Spinal cord (tissue), 10 donors: Measurements from ENCODE around the gene HINT3. TPM values are rescaled to one million over a fixed set of nuclear protein-coding genes. Genes with fewer than 3 reads are reported as not detected.
"Not testable (repeated sequence)": the region's sequence is repeated elsewhere in the genome, so short reads cannot be mapped to it uniquely, and the experiment has no call there.

Source experiments
- DNase-seq, 6 donors: peaks; one replicate each; pipeline versions ENCODE4 v3.0.0 to v3.0.0-alpha.2; 2013 to 2015; ENCODE audit warnings: low spot score in 6 of 6, low read depth in 4 of 6
- H3K27ac ChIP-seq: one replicate; pipeline ENCODE4 v1.5.1; 2013; ENCODE audit warnings: low read depth, low read length, control low read depth
- H3K27me3 ChIP-seq: one replicate; pipeline ENCODE4 v1.6.1; 2013; ENCODE audit warnings: low read length; ENCODE audit not compliant: control insufficient read depth, insufficient read depth
- H3K36me3 ChIP-seq: one replicate; pipeline ENCODE4 v1.6.1; 2013; ENCODE audit warnings: low read length; ENCODE audit not compliant: control insufficient read depth, insufficient read depth
- H3K4me1 ChIP-seq: one replicate; pipeline ENCODE4 v1.6.1; 2013; ENCODE audit warnings: low read length; ENCODE audit not compliant: control insufficient read depth, insufficient read depth
- H3K4me3 ChIP-seq: one replicate; pipeline ENCODE4 v1.5.1; 2013; ENCODE audit warnings: low read depth, low read length, control low read depth
- H3K9me3 ChIP-seq: one replicate; pipeline ENCODE4 v1.6.1; 2013; ENCODE audit warnings: low read length; ENCODE audit not compliant: control insufficient read depth, insufficient read depth
- WGBS: methylation state at CpG from one replicate; pipeline ENCODE4 v1.1.5; 2013; ENCODE audit warnings: missing lambda C conversion rate; ENCODE audit not compliant: insufficient coverage; 5-methylcytosine and 5-hydroxymethylcytosine counted together
- polyA plus RNA-seq, 2 donors: library from polyadenylated mRNA; unstranded; fragments of 120-200 nt; gene quantifications; one replicate each; pipeline ENCODE4 v1.2.1, GENCODE V29; 2013; ENCODE audit not compliant: insufficient read length in 2 of 2
- total RNA-seq, 2 donors: library from RNA; depleted of rRNA in 1 of 2; stranded (reverse); fragments of 120-200 nt in 1 of 2; fragments of >200 nt in 1 of 2; gene quantifications; one replicate each; pipeline versions ENCODE4 v1.2.3 to v1.2.4, GENCODE V29; 2013 to 2014
- donor health status: healthy.

The HINT3 gene
- total and polyA plus RNA-seq, 4 donors = 32.6 to 75.0 (median 58.4) TPM

DNA sequence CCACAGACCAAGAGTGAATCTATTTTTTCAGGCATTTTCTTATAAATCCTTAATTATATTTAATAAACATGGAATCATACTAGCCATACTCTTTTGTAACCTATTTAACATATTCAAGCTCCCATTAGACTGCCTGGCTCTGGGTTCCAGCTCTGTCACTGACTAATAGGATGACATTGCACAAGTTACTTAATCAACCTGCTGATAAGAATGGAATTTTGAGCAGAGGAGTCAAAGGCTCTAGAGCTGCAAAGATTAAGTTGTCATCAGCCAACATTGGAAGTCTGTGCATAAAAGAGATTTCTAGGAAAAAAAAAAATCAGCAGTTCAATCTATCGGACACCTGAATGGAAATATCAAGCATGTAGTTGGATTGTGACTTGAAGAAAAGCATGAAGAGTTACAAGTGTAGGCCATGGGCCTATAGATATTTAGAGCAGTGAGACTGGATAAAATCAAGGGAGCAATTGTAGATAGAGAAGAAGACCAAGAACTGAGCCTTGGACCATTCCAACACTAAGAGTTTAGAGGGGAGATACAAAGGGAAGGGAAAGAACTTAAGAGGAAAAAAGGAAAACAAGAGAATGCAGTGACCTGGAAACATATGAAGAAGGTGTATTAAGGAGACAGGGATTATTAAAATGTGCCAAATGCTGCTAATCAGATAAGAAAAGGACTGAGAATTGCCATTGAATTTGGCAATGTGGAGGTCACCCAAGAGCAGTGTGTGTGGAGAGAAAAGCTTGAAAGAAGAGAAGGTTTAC lies 11.0 kb upstream of the HINT3 start:
- H3K4me1 ChIP-seq = no peaks in the 10 kb centered on the region
- 100% methylated on average over 1 of the region's 1 CpG for WGBS
- no peak overlapping the region for H3K27ac ChIP-seq
- no peaks in the 10 kb centered on the region for H3K27me3 ChIP-seq
- no peak for DNase-seq
- no peaks in the 10 kb centered on the region for H3K9me3 ChIP-seq
- no peaks in the 10 kb centered on the region for H3K36me3 ChIP-seq
- H3K4me3 ChIP-seq = no peak overlapping the region

- Histone ChIP-seq H3K36me3 (no peaks in the 10 kb centered on the region), H3K4me3 (no peak overlapping the region), H3K4me1 (no peaks in the 10 kb centered on the region), H3K9me3 (no peaks in the 10 kb centered on the region), H3K27ac (no peak overlapping the region), H3K27me3 (no peaks in the 10 kb centered on the region)
- DNase-seq = no peak
- WGBS = 86% methylated on average over 1 of the region's 2 CpGs
These were observed 9.0 kb upstream of the HINT3 start for GRCh38 chr6:125947615-125948014.

DNA sequence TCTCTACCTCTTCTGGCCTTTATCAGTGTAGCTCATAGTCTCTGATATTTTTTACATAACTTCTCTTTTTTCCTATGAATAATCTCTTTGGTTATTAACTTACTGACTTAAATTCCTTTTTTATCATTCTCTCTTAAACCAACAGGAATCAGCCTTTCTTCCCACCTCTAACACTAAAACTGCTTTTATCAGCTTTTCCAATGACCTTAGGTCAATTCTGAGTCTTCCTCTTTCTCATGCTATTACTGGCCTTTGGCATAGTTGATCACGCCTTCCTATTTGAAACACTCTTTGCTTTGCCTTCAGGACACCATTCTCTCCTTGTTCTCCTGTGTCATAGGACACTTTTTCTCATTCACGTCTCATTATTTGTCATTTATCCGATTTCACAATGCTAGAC lies 8.1 kb upstream of the HINT3 start:
- 94% methylated on average over 1 of the region's 3 CpGs for WGBS
- H3K4me1 ChIP-seq = no peaks in the 10 kb centered on the region
- DNase-seq = no peak
- H3K36me3 ChIP-seq = no peaks in the 10 kb centered on the region
- H3K27ac ChIP-seq = no peak overlapping the region
- H3K4me3 ChIP-seq = no peak overlapping the region
- H3K27me3 ChIP-seq = no peaks in the 10 kb centered on the region
- H3K9me3 ChIP-seq = no peaks in the 10 kb centered on the region

DNA sequence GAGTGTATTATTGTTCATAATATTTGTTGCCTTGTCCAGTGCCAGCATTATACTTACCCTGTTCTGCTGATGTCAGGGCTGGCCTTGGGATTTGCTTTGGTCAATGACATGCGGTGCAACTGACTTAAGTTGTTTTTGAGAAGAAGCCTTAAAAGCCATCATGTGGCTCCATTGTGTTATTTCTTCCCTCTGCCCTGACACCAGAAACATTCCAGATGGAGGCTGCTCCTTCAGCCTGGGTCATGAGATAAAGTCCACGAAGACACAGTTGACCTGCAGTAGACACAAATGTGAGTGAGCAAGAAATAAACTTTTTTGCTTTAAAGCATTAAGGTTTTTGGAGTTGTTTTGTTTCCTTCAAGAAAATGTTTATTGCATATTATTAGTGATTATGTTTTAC lies 7.5 kb upstream of the HINT3 start:
- 100% methylated on average over 2 of the region's 2 CpGs for WGBS
- H3K27ac ChIP-seq = no peak overlapping the region
- H3K36me3 ChIP-seq = no peaks in the 10 kb centered on the region
- no peaks in the 10 kb centered on the region for H3K27me3 ChIP-seq
- no peak overlapping the region for H3K4me3 ChIP-seq
- no peaks in the 10 kb centered on the region for H3K4me1 ChIP-seq
- no peak for DNase-seq
- no peaks in the 10 kb centered on the region for H3K9me3 ChIP-seq

- Histone ChIP-seq H3K27me3 (no peaks in the 10 kb centered on the region), H3K4me1 (no peaks in the 10 kb centered on the region), H3K27ac (no peak overlapping the region), H3K9me3 (no peaks in the 10 kb centered on the region), H3K4me3 (no peak overlapping the region), H3K36me3 (no peaks in the 10 kb centered on the region)
- 81% methylated on average over 4 of the region's 6 CpGs for WGBS
- no peak for DNase-seq
These were observed 6.3 kb upstream of the HINT3 start for GRCh38 chr6:125950293-125950692.

DNA sequence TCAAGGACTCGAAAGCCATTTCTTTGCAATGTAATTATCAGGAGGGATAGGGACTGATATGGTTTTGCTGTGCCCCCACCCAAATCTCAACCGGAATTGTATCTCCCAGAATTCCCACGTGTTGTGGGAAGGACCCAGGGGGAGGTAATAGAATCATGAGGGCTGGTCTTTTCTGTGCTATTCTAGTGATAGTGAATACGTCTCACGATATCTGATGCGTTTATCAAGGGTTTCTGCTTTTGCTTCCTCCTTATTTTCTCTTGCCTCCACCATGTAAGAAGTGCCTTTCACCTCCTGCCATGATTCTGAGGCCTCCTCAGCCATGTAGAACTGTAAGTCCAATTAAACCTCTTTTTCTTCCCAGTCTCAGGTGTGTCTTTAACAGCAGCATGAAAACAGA lies 5.9 kb upstream of the HINT3 start:
- 86% methylated on average over 1 of the region's 6 CpGs for WGBS
- H3K27ac ChIP-seq, H3K4me1 ChIP-seq, H3K9me3 ChIP-seq, H3K36me3 ChIP-seq, H3K27me3 ChIP-seq, H3K4me3 ChIP-seq, DNase-seq: not testable (repeated sequence)

GRCh38 chr6:125951323-125951722 lies 5.2 kb upstream of the HINT3 start:
- no peak overlapping the region for H3K27ac ChIP-seq
- no peaks in the 10 kb centered on the region for H3K9me3 ChIP-seq
- WGBS = 86% methylated on average over 1 of the region's 1 CpG

DNA sequence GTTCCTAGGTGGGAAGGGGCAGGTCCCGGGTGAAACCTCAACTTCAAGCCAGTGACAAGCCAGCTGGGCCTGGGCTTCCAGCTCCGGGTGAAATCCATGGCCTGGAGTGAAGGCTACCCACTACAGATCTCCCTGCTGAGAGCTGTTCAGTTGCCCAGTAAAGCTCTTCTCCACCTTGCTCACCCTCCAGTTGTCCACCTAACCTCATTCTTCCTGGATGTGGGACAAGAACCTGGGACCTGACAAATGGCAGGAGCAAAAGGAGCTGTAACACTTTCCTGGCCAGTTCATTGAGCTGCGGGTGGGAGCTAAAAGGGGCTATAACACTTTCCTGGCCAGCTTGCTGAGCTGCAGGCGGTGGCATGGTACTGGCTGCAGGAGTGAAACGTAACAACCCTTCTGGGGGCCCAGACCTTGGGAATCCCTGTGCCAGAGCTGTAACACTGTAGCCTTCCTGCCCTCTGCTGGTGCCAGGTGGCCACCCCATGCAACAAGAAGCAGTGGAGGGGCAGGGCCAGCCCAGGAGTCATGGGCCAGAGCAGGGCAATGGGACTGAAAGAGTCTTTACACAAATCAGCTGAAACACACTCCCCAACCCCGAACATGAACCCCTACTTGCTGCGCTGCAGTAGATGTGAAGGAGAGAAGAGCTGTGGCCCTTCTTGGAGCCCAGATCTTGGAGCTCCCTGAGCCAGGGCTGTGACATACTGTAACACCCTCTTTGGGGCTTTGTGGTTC lies 3.6 kb upstream of the HINT3 start:
- no peaks in the 10 kb centered on the region for H3K27me3 ChIP-seq
- no peak for DNase-seq
- no peak overlapping the region for H3K4me3 ChIP-seq
- H3K36me3 ChIP-seq = no peaks in the 10 kb centered on the region
- no peak overlapping the region for H3K27ac ChIP-seq
- H3K9me3 ChIP-seq = no peaks in the 10 kb centered on the region
- no peaks in the 10 kb centered on the region for H3K4me1 ChIP-seq
- WGBS = 84% methylated on average over 5 of the region's 7 CpGs

More at GRCh38 chr6:125951323-125951722, 5.2 kb upstream of the HINT3 start:
- DNase-seq = no peak
- H3K4me1 ChIP-seq = no peaks in the 10 kb centered on the region
- H3K4me3 ChIP-seq = no peak overlapping the region
- H3K36me3 ChIP-seq = no peaks in the 10 kb centered on the region
- H3K27me3 ChIP-seq = no peaks in the 10 kb centered on the region

- no peaks in the 10 kb centered on the region for H3K27me3 ChIP-seq
- H3K27ac ChIP-seq = no peak overlapping the region
- H3K4me3 ChIP-seq = no peak overlapping the region
- DNase-seq = peak in 1 of 6 donors; percentile 18
- H3K36me3 ChIP-seq = no peaks in the 10 kb centered on the region
- no peaks in the 10 kb centered on the region for H3K9me3 ChIP-seq
- 78% methylated on average over 11 of the region's 11 CpGs for WGBS
- H3K4me1 ChIP-seq = no peaks in the 10 kb centered on the region
These were observed 3.1 kb upstream of the HINT3 start for GRCh38 chr6:125953502-125953875.
